Osteocyte (in vitro differentiated cells): Measurements from ENCODE around the gene SLCO3A1. TPM values are rescaled to one million over a fixed set of nuclear protein-coding genes. Genes with fewer than 3 reads are reported as not detected.
"Not testable (repeated sequence)": the region's sequence is repeated elsewhere in the genome, so short reads cannot be mapped to it uniquely, and the experiment has no call there.

Experiments used
- DNase-seq: peaks from one replicate; pipeline ENCODE4 v3.0.0; 2021; ENCODE audit warnings: mixed read lengths; ENCODE audit not compliant: unreplicated experiment; ENCODE audit errors: extremely low spot score
- H3K27ac Mint-ChIP-seq: one replicate; pipeline ENCODE4 v1.8.0; 2021; ENCODE audit warnings: mild to moderate bottlenecking, mixed read lengths; ENCODE audit not compliant: unreplicated experiment
- H3K27me3 Mint-ChIP-seq: one replicate; pipeline ENCODE4 v1.8.0; 2021; ENCODE audit warnings: mixed read lengths; ENCODE audit not compliant: unreplicated experiment
- H3K36me3 Mint-ChIP-seq: one replicate; pipeline ENCODE4 v1.8.0; 2021; ENCODE audit warnings: mixed read lengths; ENCODE audit not compliant: unreplicated experiment
- H3K4me1 Mint-ChIP-seq: one replicate; pipeline ENCODE4 v1.8.0; 2021; ENCODE audit warnings: mixed read lengths; ENCODE audit not compliant: unreplicated experiment
- H3K4me3 Mint-ChIP-seq: one replicate; pipeline ENCODE4 v1.8.0; 2021; ENCODE audit warnings: mild to moderate bottlenecking, moderate library complexity, mixed read lengths; ENCODE audit not compliant: unreplicated experiment
- H3K9me3 Mint-ChIP-seq: one replicate; pipeline ENCODE4 v1.8.0; 2021; ENCODE audit warnings: mixed read lengths; ENCODE audit not compliant: unreplicated experiment
- CTCF ChIP-seq: fragments of 200-600 bp; sonication (generic); IDR thresholded peaks from 2 replicates; pipeline ENCODE4 v1.5.0; 2021; ENCODE audit warnings: antibody characterized with exemption, mild to moderate bottlenecking, moderate library complexity
- total RNA-seq: library from RNA; stranded (reverse); gene quantifications from 2 replicates; pipeline ENCODE4 v1.2.1, GENCODE V29; 2021

The SLCO3A1 gene
- total RNA-seq, 1 donor from 2014 or later = 1.3 TPM

- no peak for DNase-seq
- no peak overlapping the region for H3K4me3 Mint-ChIP-seq
- peaks cover 13% of the 10 kb centered on the region for H3K27me3 Mint-ChIP-seq
- no peak for TF ChIP-seq CTCF
- no peaks in the 10 kb centered on the region for H3K36me3 Mint-ChIP-seq
- no peaks in the 10 kb centered on the region for H3K4me1 Mint-ChIP-seq
- H3K27ac Mint-ChIP-seq = no peak overlapping the region
- H3K9me3 Mint-ChIP-seq = no peaks in the 10 kb centered on the region
These were observed 209.0 kb downstream of the SLCO3A1 start for GRCh38 chr15:92062505-92062904.

GRCh38 chr15:92068121-92068520 is 214.6 kb downstream of the SLCO3A1 start:
- H3K27ac Mint-ChIP-seq = no peak overlapping the region
- DNase-seq = no peak
- no peaks in the 10 kb centered on the region for H3K9me3 Mint-ChIP-seq
- no peak for TF ChIP-seq CTCF
- H3K27me3 Mint-ChIP-seq = peaks cover 7% of the 10 kb centered on the region
- H3K36me3 Mint-ChIP-seq = no peaks in the 10 kb centered on the region
- H3K4me3 Mint-ChIP-seq = no peak overlapping the region
- peaks cover 8% of the 10 kb centered on the region for H3K4me1 Mint-ChIP-seq

- DNase-seq = no peak
- H3K36me3 Mint-ChIP-seq = no peaks in the 10 kb centered on the region
- H3K27me3 Mint-ChIP-seq = peaks cover 3% of the 10 kb centered on the region
- H3K4me1 Mint-ChIP-seq = peaks cover 8% of the 10 kb centered on the region
- no peaks in the 10 kb centered on the region for H3K9me3 Mint-ChIP-seq
- TF ChIP-seq CTCF = no peak
- no peak overlapping the region for H3K4me3 Mint-ChIP-seq
- H3K27ac Mint-ChIP-seq = peak overlapping the region; percentile 59
These were observed 216.1 kb downstream of the SLCO3A1 start for GRCh38 chr15:92069308-92070250.

- H3K4me3 Mint-ChIP-seq, DNase-seq, H3K4me1 Mint-ChIP-seq, H3K36me3 Mint-ChIP-seq, H3K9me3 Mint-ChIP-seq, H3K27me3 Mint-ChIP-seq: not testable (repeated sequence)
- peak overlapping the region; percentile 59 for H3K27ac Mint-ChIP-seq
These were observed 216.7 kb downstream of the SLCO3A1 start for GRCh38 chr15:92070251-92070650.

- H3K4me1 Mint-ChIP-seq = peaks cover 8% of the 10 kb centered on the region
- H3K27ac Mint-ChIP-seq = no peak overlapping the region
- H3K27me3 Mint-ChIP-seq = peaks cover 5% of the 10 kb centered on the region
- H3K9me3 Mint-ChIP-seq = no peaks in the 10 kb centered on the region
- no peak for TF ChIP-seq CTCF
- H3K4me3 Mint-ChIP-seq = no peak overlapping the region
- H3K36me3 Mint-ChIP-seq = no peaks in the 10 kb centered on the region
- no peak for DNase-seq
These were observed 217.6 kb downstream of the SLCO3A1 start for GRCh38 chr15:92071045-92071634.
